Measurements from ENCODE around the gene MT1E.
A peak's percentile ranks its signal among the peaks of the same experiment; 100 is the strongest.

The MT1E gene

GRCh38 chr16:56636616-56637413 is 11.2 kb downstream of the MT1E start:
- H3K4me1 ChIP-seq = peaks cover 11% of the 10 kb centered on the region
- no peaks in the 10 kb centered on the region for H3K9me3 ChIP-seq
- in situ Hi-C loops (cut with MboI; ENCODE audit: low sequenced_read_pairs) = no loop called here
- no peak overlapping the region for H3K4me3 ChIP-seq
- H3K27me3 ChIP-seq (ENCODE audit: low read depth) = no peaks in the 10 kb centered on the region
- no peak for DNase-seq (ENCODE audit: low spot score in 2 of 2)
- H3K36me3 ChIP-seq (replicated peaks) = no peaks in the 10 kb centered on the region

GRCh38 chr16:56637814-56638750 is 12.5 kb downstream of the MT1E start, which contains the start of gene MT1A:
Gene MT1A, plus strand, starts transcription at chr16:56638666. Its CDS starts 73 bp downstream, at chr16:56638739.
- no peak within 1 kb of the TSS for H3K4me3 ChIP-seq
- no peaks in the 10 kb centered on the region for H3K27me3 ChIP-seq (ENCODE audit: low read depth)

GRCh38 chr16:56639045-56639444 is 13.5 kb downstream of the MT1E start:
- no peaks in the 10 kb centered on the region for H3K4me1 ChIP-seq
- DNase-seq (ENCODE audit: low spot score in 2 of 2) = no peak
- no peak overlapping the region for H3K4me3 ChIP-seq
- in situ Hi-C loops (cut with MboI; ENCODE audit: low sequenced_read_pairs) = no loop called here
- H3K9me3 ChIP-seq = no peaks in the 10 kb centered on the region
- no peaks in the 10 kb centered on the region for H3K27me3 ChIP-seq (ENCODE audit: low read depth)
- H3K36me3 ChIP-seq (replicated peaks) = no peaks in the 10 kb centered on the region

More at GRCh38 chr16:56637814-56638750, 12.5 kb downstream of the MT1E start, which contains the start of gene MT1A:
- no peaks in the 10 kb centered on the region for H3K36me3 ChIP-seq (replicated peaks)
- no peaks in the 10 kb centered on the region for H3K9me3 ChIP-seq
- H3K4me1 ChIP-seq = no peaks in the 10 kb centered on the region
- in situ Hi-C loops (cut with MboI; ENCODE audit: low sequenced_read_pairs) = no loop called here
- no peak for DNase-seq (ENCODE audit: low spot score in 2 of 2)

GRCh38 chr16:56640076-56640475 is 14.5 kb downstream of the MT1E start:
- DNase-seq (ENCODE audit: low spot score in 2 of 2) = no peak
- in situ Hi-C loops (cut with MboI; ENCODE audit: low sequenced_read_pairs) = no loop called here
- H3K9me3 ChIP-seq = no peaks in the 10 kb centered on the region
- H3K4me1 ChIP-seq = no peaks in the 10 kb centered on the region
- H3K36me3 ChIP-seq (replicated peaks) = no peaks in the 10 kb centered on the region
- no peaks in the 10 kb centered on the region for H3K27me3 ChIP-seq (ENCODE audit: low read depth)
- no peak overlapping the region for H3K4me3 ChIP-seq

- no peak overlapping the region for H3K4me3 ChIP-seq
- H3K36me3 ChIP-seq (replicated peaks) = no peaks in the 10 kb centered on the region
- no peaks in the 10 kb centered on the region for H3K9me3 ChIP-seq
- no peaks in the 10 kb centered on the region for H3K27me3 ChIP-seq (ENCODE audit: low read depth)
- no peaks in the 10 kb centered on the region for H3K4me1 ChIP-seq
- no peak for DNase-seq (ENCODE audit: low spot score in 2 of 2)
- in situ Hi-C loops (cut with MboI; ENCODE audit: low sequenced_read_pairs) = no loop called here
These were observed 15.6 kb downstream of the MT1E start for GRCh38 chr16:56641166-56641565.

GRCh38 chr16:56643080-56643778 is 17.6 kb downstream of the MT1E start:
- Histone ChIP-seq H3K27me3 (ENCODE audit: low read depth) (no peaks in the 10 kb centered on the region), H3K36me3 (replicated peaks) (no peaks in the 10 kb centered on the region), H3K9me3 (no peaks in the 10 kb centered on the region), H3K4me1 (no peaks in the 10 kb centered on the region), H3K4me3 (no peak overlapping the region)
- in situ Hi-C loops (cut with MboI; ENCODE audit: low sequenced_read_pairs) = no loop called here
- DNase-seq (ENCODE audit: low spot score in 2 of 2) = no peak

GRCh38 chr16:56643833-56644232 is 18.3 kb downstream of the MT1E start:
- no peak for DNase-seq (ENCODE audit: low spot score in 2 of 2)
- Histone ChIP-seq H3K4me1 (no peaks in the 10 kb centered on the region), H3K27me3 (ENCODE audit: low read depth) (no peaks in the 10 kb centered on the region), H3K9me3 (no peaks in the 10 kb centered on the region), H3K4me3 (no peak overlapping the region), H3K36me3 (replicated peaks) (no peaks in the 10 kb centered on the region)
- in situ Hi-C loops (cut with MboI; ENCODE audit: low sequenced_read_pairs) = no loop called here

GRCh38 chr16:56645311-56645710 is 19.7 kb downstream of the MT1E start:
- no peak overlapping the region for H3K4me3 ChIP-seq
- in situ Hi-C loops (cut with MboI; ENCODE audit: low sequenced_read_pairs) = no loop called here
- peaks cover 14% of the 10 kb centered on the region for H3K4me1 ChIP-seq
- no peaks in the 10 kb centered on the region for H3K36me3 ChIP-seq (replicated peaks)
- no peaks in the 10 kb centered on the region for H3K27me3 ChIP-seq (ENCODE audit: low read depth)
- no peaks in the 10 kb centered on the region for H3K9me3 ChIP-seq
- no peak for DNase-seq (ENCODE audit: low spot score in 2 of 2)

GRCh38 chr16:56645838-56646237 is 20.3 kb downstream of the MT1E start:
- no peaks in the 10 kb centered on the region for H3K9me3 ChIP-seq
- H3K36me3 ChIP-seq (replicated peaks) = no peaks in the 10 kb centered on the region
- no peaks in the 10 kb centered on the region for H3K27me3 ChIP-seq (ENCODE audit: low read depth)
- DNase-seq (ENCODE audit: low spot score in 2 of 2) = no peak
- H3K4me3 ChIP-seq = no peak overlapping the region
- in situ Hi-C loops (cut with MboI; ENCODE audit: low sequenced_read_pairs) = no loop called here
- peaks cover 14% of the 10 kb centered on the region for H3K4me1 ChIP-seq

- Histone ChIP-seq H3K9me3 (no peaks in the 10 kb centered on the region), H3K27me3 (ENCODE audit: low read depth) (no peaks in the 10 kb centered on the region), H3K4me3 (no peak overlapping the region), H3K36me3 (replicated peaks) (no peaks in the 10 kb centered on the region), H3K4me1 (peaks cover 14% of the 10 kb centered on the region)
- no peak for DNase-seq (ENCODE audit: low spot score in 2 of 2)
- in situ Hi-C loops (cut with MboI; ENCODE audit: low sequenced_read_pairs) = no loop called here
These were observed 22.3 kb downstream of the MT1E start for GRCh38 chr16:56647641-56648431.

- DNase-seq (ENCODE audit: low spot score in 2 of 2) = no peak
- Histone ChIP-seq H3K27me3 (ENCODE audit: low read depth) (no peaks in the 10 kb centered on the region), H3K4me1 (peaks cover 14% of the 10 kb centered on the region), H3K36me3 (replicated peaks) (no peaks in the 10 kb centered on the region), H3K4me3 (no peak overlapping the region), H3K9me3 (no peaks in the 10 kb centered on the region)
- in situ Hi-C loops (cut with MboI; ENCODE audit: low sequenced_read_pairs) = no loop called here
These were observed 23.7 kb downstream of the MT1E start for GRCh38 chr16:56649271-56649670.

GRCh38 chr16:56649820-56650219 is 24.2 kb downstream of the MT1E start:
- H3K4me1 ChIP-seq = peaks cover 14% of the 10 kb centered on the region
- peak in 1 of 2 experiments; percentile 25 for DNase-seq (ENCODE audit: low spot score in 2 of 2)
- no peaks in the 10 kb centered on the region for H3K9me3 ChIP-seq
- no peaks in the 10 kb centered on the region for H3K36me3 ChIP-seq (replicated peaks)
- in situ Hi-C loops (cut with MboI; ENCODE audit: low sequenced_read_pairs) = no loop called here
- H3K4me3 ChIP-seq = no peak overlapping the region
- no peaks in the 10 kb centered on the region for H3K27me3 ChIP-seq (ENCODE audit: low read depth)

GRCh38 chr16:56651586-56651985 is 26.0 kb downstream of the MT1E start, which contains the start of gene MT1B:
Gene MT1B, plus strand, starts transcription at chr16:56651886. Its CDS starts 68 bp downstream, at chr16:56651954.
- Histone ChIP-seq H3K36me3 (replicated peaks) (no peaks in the 10 kb centered on the region), H3K27me3 (ENCODE audit: low read depth) (no peaks in the 10 kb centered on the region)
- in situ Hi-C loops (cut with MboI; ENCODE audit: low sequenced_read_pairs) = no loop called here

More at GRCh38 chr16:56651586-56651985, 26.0 kb downstream of the MT1E start, which contains the start of gene MT1B:
- Histone ChIP-seq H3K4me1 (peaks cover 14% of the 10 kb centered on the region), H3K9me3 (no peaks in the 10 kb centered on the region), H3K4me3 (no peak within 1 kb of the TSS)
- no peak for DNase-seq (ENCODE audit: low spot score in 2 of 2)

Measured in HAP-1 (cell line).